Progenitor cell of endocrine pancreas (in vitro differentiated cells): ENCODE data around the gene MTA3. TPM values are rescaled to one million over a fixed set of nuclear protein-coding genes. Genes with fewer than 3 reads are reported as not detected.

Experiments used
- DNase-seq: peaks from one replicate; pipeline ENCODE4 v3.0.0; 2021; ENCODE audit warnings: low spot score; ENCODE audit not compliant: unreplicated experiment
- H3K27ac Mint-ChIP-seq: 2 replicates; pipeline ENCODE4 v1.8.0; 2021; ENCODE audit warnings: mild to moderate bottlenecking, moderate library complexity, mixed read lengths
- H3K27me3 Mint-ChIP-seq: 2 replicates; pipeline ENCODE4 v1.8.0; 2021; ENCODE audit warnings: mixed read lengths
- H3K36me3 Mint-ChIP-seq: 2 replicates; pipeline ENCODE4 v1.8.0; 2022; ENCODE audit warnings: mixed read lengths; ENCODE audit not compliant: insufficient read depth
- H3K4me1 Mint-ChIP-seq: 2 replicates; pipeline ENCODE4 v1.8.0; 2021; ENCODE audit warnings: low read depth, mixed read lengths
- H3K4me3 Mint-ChIP-seq: 2 replicates; pipeline ENCODE4 v1.8.0; 2021; ENCODE audit warnings: low read depth, mild to moderate bottlenecking, moderate library complexity, mixed read lengths
- H3K9me3 Mint-ChIP-seq: 2 replicates; pipeline ENCODE4 v1.8.0; 2021; ENCODE audit warnings: low read depth, mixed read lengths
- CTCF ChIP-seq: fragments of 200-600 bp; sonication (generic); IDR thresholded peaks from one replicate; pipeline ENCODE4 v1.5.0; 2021; ENCODE audit warnings: antibody characterized with exemption, mild to moderate bottlenecking; ENCODE audit not compliant: unreplicated experiment
- total RNA-seq: library from RNA; stranded (reverse); gene quantifications from 2 replicates; pipeline ENCODE4 v1.2.1, GENCODE V29; 2021

Gene MTA3
- total RNA-seq, 1 donor from 2014 or later = 96.0 TPM

- H3K4me1 Mint-ChIP-seq = no peaks in the 10 kb centered on the region
- peaks cover 4% of the 10 kb centered on the region for H3K36me3 Mint-ChIP-seq
- H3K9me3 Mint-ChIP-seq = no peaks in the 10 kb centered on the region
- H3K4me3 Mint-ChIP-seq = no peak overlapping the region
- DNase-seq = no peak
- TF ChIP-seq CTCF = no peak
- no peak overlapping the region for H3K27ac Mint-ChIP-seq
- H3K27me3 Mint-ChIP-seq = no peaks in the 10 kb centered on the region
These were observed 193.7 kb downstream of the MTA3 start for GRCh38 chr2:42762155-42762554.

- Mint-ChIP-seq H3K4me3 (no peak overlapping the region), H3K4me1 (no peaks in the 10 kb centered on the region), H3K27ac (peak overlapping the region; percentile 56), H3K36me3 (peaks cover 4% of the 10 kb centered on the region), H3K27me3 (no peaks in the 10 kb centered on the region), H3K9me3 (no peaks in the 10 kb centered on the region)
- TF ChIP-seq CTCF = no peak
- DNase-seq = no peak
These were observed 194.7 kb downstream of the MTA3 start for GRCh38 chr2:42762823-42763804.

- H3K4me3 Mint-ChIP-seq = no peak within 1 kb of the TSS
- no peak within 1 kb of the TSS for H3K27ac Mint-ChIP-seq
- H3K4me1 Mint-ChIP-seq = no peaks in the 10 kb centered on the region
- H3K27me3 Mint-ChIP-seq = no peaks in the 10 kb centered on the region
- TF ChIP-seq CTCF = no peak
- H3K36me3 Mint-ChIP-seq = peaks cover 4% of the 10 kb centered on the region
- no peak for DNase-seq
- H3K9me3 Mint-ChIP-seq = no peaks in the 10 kb centered on the region
These were observed 195.7 kb downstream of the MTA3 start, which contains the start of gene OXER1 for GRCh38 chr2:42764096-42764495. Gene OXER1, minus strand, starts transcription at chr2:42764135. Its CDS starts 73 bp downstream, at chr2:42764062.

GRCh38 chr2:42764901-42765300 is 196.5 kb downstream of the MTA3 start:
- no peaks in the 10 kb centered on the region for H3K9me3 Mint-ChIP-seq
- DNase-seq = no peak
- no peaks in the 10 kb centered on the region for H3K27me3 Mint-ChIP-seq
- no peaks in the 10 kb centered on the region for H3K4me1 Mint-ChIP-seq
- peaks cover 4% of the 10 kb centered on the region for H3K36me3 Mint-ChIP-seq
- TF ChIP-seq CTCF = no peak
- H3K27ac Mint-ChIP-seq = no peak overlapping the region
- no peak overlapping the region for H3K4me3 Mint-ChIP-seq

- Mint-ChIP-seq H3K9me3 (no peaks in the 10 kb centered on the region), H3K4me3 (no peak overlapping the region), H3K27me3 (no peaks in the 10 kb centered on the region), H3K27ac (peak overlapping the region; percentile 58), H3K4me1 (peaks cover 1% of the 10 kb centered on the region), H3K36me3 (peaks cover 4% of the 10 kb centered on the region)
- no peak for TF ChIP-seq CTCF
- no peak for DNase-seq
These were observed 197.3 kb downstream of the MTA3 start for GRCh38 chr2:42765686-42766085.
